ENCODE data around the gene STK32C.

GRCh38 chr10:132249824-132250375 lies 57.9 kb downstream of the STK32C start:
- TF ChIP-seq ZNF384 (IDR thresholded peaks at IDR 0.05) (no peak), SP1 (IDR thresholded peaks at IDR 0.05) (no peak), BHLHE40 (IDR thresholded peaks at IDR 0.05; ENCODE audit: borderline replicate concordance) (no peak), TARDBP (IDR thresholded peaks at IDR 0.05) (no peak), FOXA1 (IDR thresholded peaks at IDR 0.05) (no peak)

Data from HEK293T (cell line).